Left ventricle myocardium inferior (tissue), 1 donor: Measurements from ENCODE around the gene COPG1. TPM values are rescaled to one million over a fixed set of nuclear protein-coding genes. Genes with fewer than 3 reads are reported as not detected.
"Not testable (repeated sequence)": the region's sequence is repeated elsewhere in the genome, so short reads cannot be mapped to it uniquely, and the experiment has no call there.

Experiments used
- DNase-seq: peaks from one replicate; pipeline ENCODE4 v3.0.0-alpha.2; 2020
- H3K27ac ChIP-seq: fragments of 200-600 bp; replicated peaks from 2 replicates; pipeline ENCODE4 v1.8.0; 2021
- H3K27me3 ChIP-seq: fragments of 200-600 bp; 2 replicates; pipeline ENCODE4 v1.8.0; 2021; ENCODE audit warnings: low read depth
- H3K36me3 ChIP-seq: fragments of 200-600 bp; 2 replicates; pipeline ENCODE4 v1.8.0; 2021
- H3K4me1 ChIP-seq: fragments of 200-600 bp; 2 replicates; pipeline ENCODE4 v1.8.0; 2021
- H3K4me3 ChIP-seq: fragments of 200-600 bp; 2 replicates; pipeline ENCODE4 v1.8.0; 2021; ENCODE audit warnings: mild to moderate bottlenecking, moderate library complexity
- H3K9me3 ChIP-seq: fragments of 200-600 bp; replicated peaks from 2 replicates; pipeline ENCODE4 v1.8.0; 2021
- CTCF ChIP-seq: fragments of 200-600 bp; IDR thresholded peaks from 2 replicates; pipeline ENCODE4 v1.8.0; 2021; ENCODE audit warnings: antibody characterized with exemption, mild to moderate bottlenecking, borderline replicate concordance
- intact Hi-C: fragments of 100-400 bp; cut with micrococcal nuclease; formaldehyde crosslinking; loops from one replicate; pipeline ENCODE4 v1.11.0; 2022
- total RNA-seq: library from RNA; stranded (reverse); fragmentation: NEBNext Ultra II Directional; extraction: Animal tissue kit (Norgen Biotek cat#: 25700); gene quantifications from one replicate; pipeline ENCODE4 v1.2.1, GENCODE V29; 2021
- donor health status: DM: no; HTN: yes; CAD: no; lungs with severe emphysema.

Gene COPG1
- total RNA-seq, 1 donor from 2014 or later = 86.1 TPM

GRCh38 chr3:129261894-129262293, 12.5 kb downstream of the COPG1 start:
- no peak for TF ChIP-seq CTCF
- intact Hi-C loops = no loop called here

GRCh38 chr3:129263161-129263910, 13.9 kb downstream of the COPG1 start:
- no peaks in the 10 kb centered on the region for H3K27me3 ChIP-seq
- no peak overlapping the region for H3K27ac ChIP-seq
- no peak for DNase-seq
- no peak for TF ChIP-seq CTCF
- intact Hi-C loops = no loop called here
- no peaks in the 10 kb centered on the region for H3K4me1 ChIP-seq
- peaks cover 99% of the 10 kb centered on the region for H3K36me3 ChIP-seq
- no peaks in the 10 kb centered on the region for H3K9me3 ChIP-seq
- no peak overlapping the region for H3K4me3 ChIP-seq

More at GRCh38 chr3:129261894-129262293, 12.5 kb downstream of the COPG1 start:
- no peaks in the 10 kb centered on the region for H3K9me3 ChIP-seq
- no peak for DNase-seq
- H3K4me1 ChIP-seq = peaks cover 7% of the 10 kb centered on the region
- H3K27ac ChIP-seq = no peak overlapping the region
- H3K36me3 ChIP-seq = peaks cover 99% of the 10 kb centered on the region
- no peak overlapping the region for H3K4me3 ChIP-seq
- H3K27me3 ChIP-seq = no peaks in the 10 kb centered on the region

- intact Hi-C loops, DNase-seq, H3K9me3 ChIP-seq, H3K4me1 ChIP-seq, H3K27me3 ChIP-seq, H3K4me3 ChIP-seq, H3K27ac ChIP-seq: not testable (repeated sequence)
- H3K36me3 ChIP-seq = peaks cover 99% of the 10 kb centered on the region
Observed at GRCh38 chr3:129264994-129265393, 15.6 kb downstream of the COPG1 start.

GRCh38 chr3:129266651-129267050, 17.2 kb downstream of the COPG1 start:
- H3K27me3 ChIP-seq = no peaks in the 10 kb centered on the region
- intact Hi-C loops = no loop called here
- H3K9me3 ChIP-seq = no peaks in the 10 kb centered on the region
- no peak for DNase-seq
- H3K36me3 ChIP-seq = peaks cover 99% of the 10 kb centered on the region
- H3K27ac ChIP-seq = no peak overlapping the region
- H3K4me3 ChIP-seq = no peak overlapping the region
- TF ChIP-seq CTCF = no peak
- H3K4me1 ChIP-seq = no peaks in the 10 kb centered on the region

- no peaks in the 10 kb centered on the region for H3K9me3 ChIP-seq
- intact Hi-C loops = no loop called here
- H3K36me3 ChIP-seq = peaks cover 100% of the 10 kb centered on the region
- TF ChIP-seq CTCF = no peak
- H3K27ac ChIP-seq = no peak overlapping the region
- no peaks in the 10 kb centered on the region for H3K27me3 ChIP-seq
- no peak for DNase-seq
- H3K4me1 ChIP-seq = no peaks in the 10 kb centered on the region
- H3K4me3 ChIP-seq = no peak overlapping the region
Observed at GRCh38 chr3:129268396-129268795, 19.0 kb downstream of the COPG1 start.

GRCh38 chr3:129271674-129272073, 22.3 kb downstream of the COPG1 start:
- Histone ChIP-seq H3K9me3 (no peaks in the 10 kb centered on the region), H3K4me1 (no peaks in the 10 kb centered on the region), H3K27me3 (no peaks in the 10 kb centered on the region), H3K4me3 (no peak overlapping the region), H3K36me3 (peaks cover 100% of the 10 kb centered on the region), H3K27ac (no peak overlapping the region)
- intact Hi-C loops = no loop called here
- DNase-seq = no peak
- TF ChIP-seq CTCF = no peak
